GM18526 (cell line): ENCODE measurements around the gene PTPRCAP.

Experiments used
- POLR2A ChIP-seq: IDR thresholded peaks from 3 replicates; pipeline ENCODE4 v1.6.1; 2011; ENCODE audit not compliant: insufficient read length; ENCODE audit errors: extremely low read depth

PTPRCAP gene

GRCh38 chr11:67410984-67411784, 26.3 kb downstream of the PTPRCAP start:
- TF ChIP-seq POLR2A: no peak

- no peak for TF ChIP-seq POLR2A
These were observed 27.1 kb downstream of the PTPRCAP start for GRCh38 chr11:67410369-67410831.

DNA sequence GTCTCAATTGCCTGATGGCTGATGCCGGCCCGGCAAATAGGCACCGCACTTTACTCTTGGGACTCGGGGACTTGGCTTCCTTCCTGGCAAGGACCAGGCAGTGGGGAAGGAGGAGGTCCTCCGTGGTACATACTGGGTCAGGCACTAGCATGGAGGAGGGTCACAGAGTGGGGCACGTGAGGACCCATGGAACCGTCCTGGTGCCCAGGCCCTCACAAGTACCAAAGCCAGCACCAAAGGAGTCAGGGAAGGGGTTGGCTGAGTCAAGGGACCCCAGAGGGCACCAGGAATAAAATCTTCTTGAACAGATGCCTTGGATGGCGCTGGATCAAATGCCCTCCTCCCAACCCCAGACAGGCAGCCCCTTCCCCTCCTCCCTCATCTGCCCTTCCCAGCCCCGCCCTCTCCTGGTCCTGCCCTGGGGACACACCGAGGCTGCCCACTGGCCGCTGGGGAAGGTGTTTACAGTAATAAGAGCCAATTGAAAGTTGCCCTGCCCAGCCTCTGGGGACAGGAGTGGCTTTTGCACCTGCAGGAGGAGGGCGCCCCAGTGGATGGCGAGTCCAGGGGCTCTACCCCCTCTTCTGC, 27.6 kb downstream of the PTPRCAP start:
- no peak for TF ChIP-seq POLR2A

DNA sequence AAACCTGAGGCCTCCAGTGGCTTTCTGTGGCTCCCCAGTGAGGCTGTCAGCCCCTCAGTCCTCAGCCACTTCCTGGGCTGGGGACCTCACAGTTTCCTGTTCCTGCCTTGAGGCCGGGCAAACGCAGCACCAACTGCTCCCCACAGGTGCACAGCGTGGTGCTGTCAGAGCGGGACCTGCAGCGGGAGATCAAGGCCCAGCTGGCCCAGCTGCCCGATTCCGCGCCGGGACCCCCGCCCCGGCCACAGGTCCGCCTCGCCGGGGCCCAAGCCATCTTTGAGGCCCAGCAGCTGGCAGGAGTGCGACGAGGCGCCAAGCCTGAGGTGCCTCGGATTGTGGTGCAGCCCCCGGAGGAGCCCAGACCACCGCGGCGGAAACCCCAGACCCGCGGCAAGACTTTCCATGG, 28.2 kb downstream of the PTPRCAP start:
- TF ChIP-seq POLR2A: peak; percentile 62

GRCh38 chr11:67408437-67409200, 28.9 kb downstream of the PTPRCAP start:
- TF ChIP-seq POLR2A: no peak

- no peak for TF ChIP-seq POLR2A
These were observed 29.8 kb downstream of the PTPRCAP start for GRCh38 chr11:67407688-67408163.

DNA sequence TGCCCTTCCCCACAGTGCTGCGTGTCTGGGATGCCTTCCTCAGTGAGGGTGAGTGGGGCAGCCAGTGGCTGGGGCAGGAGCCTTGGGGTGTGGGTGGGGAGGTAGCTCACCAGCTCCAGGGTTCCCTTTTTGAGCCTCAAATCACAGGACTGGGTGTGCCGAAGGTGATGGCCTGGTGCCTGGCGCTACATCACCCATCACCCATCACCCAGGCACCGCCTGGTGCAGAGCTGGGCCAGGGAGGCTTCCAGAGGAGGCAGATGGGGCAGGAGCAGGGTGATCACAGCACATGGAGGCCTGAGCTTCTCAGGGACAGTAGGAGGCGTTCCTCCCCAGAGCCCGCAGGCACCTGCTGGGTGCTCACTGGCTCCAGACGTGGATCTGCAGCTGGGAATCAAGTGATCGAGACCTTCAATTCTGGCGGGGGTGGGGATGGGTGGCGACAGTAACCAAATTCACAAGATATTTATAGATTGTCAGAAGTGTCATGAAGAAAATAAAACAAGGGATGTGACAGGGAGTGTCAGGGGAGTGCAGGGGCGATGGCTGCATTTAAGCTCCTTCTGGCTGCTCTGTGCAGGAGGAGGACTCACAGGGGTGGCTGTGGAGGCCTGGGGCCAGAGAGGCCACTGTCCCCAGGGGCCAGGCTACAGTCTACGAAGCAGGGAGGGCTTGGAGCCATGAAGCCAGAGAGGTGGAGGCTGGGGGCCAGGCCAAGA, 30.4 kb downstream of the PTPRCAP start:
- no peak for TF ChIP-seq POLR2A

DNA sequence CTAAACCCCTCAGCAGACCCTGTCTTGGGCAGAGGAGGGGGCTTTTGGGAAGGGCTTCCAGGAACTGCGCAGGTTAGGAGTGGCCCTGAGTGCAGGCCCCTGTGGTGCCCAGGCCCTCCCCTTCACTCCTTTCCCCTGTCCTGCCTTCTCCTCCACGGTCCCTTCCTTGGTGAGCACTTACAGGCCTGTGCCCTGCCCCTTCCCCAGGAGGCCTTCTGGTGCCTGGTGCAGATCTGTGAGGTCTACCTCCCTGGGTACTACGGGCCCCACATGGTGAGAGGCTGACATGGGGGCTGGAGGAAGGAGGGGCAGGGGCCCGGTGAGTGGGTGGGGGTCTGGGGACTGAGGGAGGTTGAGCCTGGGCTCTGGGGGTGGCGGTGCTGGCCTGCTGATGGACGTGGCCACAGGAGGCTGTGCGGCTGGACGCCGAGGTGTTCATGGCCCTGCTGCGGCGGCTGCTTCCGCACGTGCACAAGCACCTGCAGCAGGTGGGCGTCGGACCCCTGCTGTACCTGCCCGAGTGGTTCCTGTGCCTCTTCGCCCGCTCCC, 31.0 kb downstream of the PTPRCAP start:
- TF ChIP-seq POLR2A: no peak

DNA sequence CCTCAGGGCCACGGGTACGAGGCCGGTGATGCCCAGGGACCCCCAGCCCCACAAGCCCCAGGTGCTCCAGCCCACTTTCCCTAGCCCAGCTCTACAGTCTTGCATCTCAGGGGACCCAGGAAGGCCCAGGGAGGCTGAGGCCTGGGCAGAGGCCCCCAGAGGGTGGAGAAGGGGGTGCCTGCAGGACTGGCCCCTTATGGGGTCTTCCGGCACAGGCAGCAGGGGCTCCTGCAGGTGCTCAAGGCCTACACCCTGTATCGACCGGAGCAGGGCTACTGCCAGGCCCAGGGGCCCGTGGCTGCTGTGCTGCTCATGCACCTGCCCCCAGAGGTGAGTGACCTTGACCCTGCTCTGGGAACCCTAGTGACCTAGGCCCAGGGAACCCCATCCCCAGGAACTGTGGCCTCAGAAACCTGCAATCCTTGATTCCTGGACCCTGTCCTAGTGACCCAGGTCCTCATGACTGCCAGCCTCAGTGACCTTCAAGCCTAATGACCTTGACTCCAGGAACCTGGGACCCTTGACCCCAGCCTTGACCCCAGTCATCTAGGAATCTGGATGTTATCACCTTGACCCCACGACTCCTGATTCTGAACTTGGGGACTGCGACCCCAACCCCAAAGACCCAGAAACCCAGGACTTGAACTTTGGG, 31.7 kb downstream of the PTPRCAP start:
- TF ChIP-seq POLR2A: no peak

DNA sequence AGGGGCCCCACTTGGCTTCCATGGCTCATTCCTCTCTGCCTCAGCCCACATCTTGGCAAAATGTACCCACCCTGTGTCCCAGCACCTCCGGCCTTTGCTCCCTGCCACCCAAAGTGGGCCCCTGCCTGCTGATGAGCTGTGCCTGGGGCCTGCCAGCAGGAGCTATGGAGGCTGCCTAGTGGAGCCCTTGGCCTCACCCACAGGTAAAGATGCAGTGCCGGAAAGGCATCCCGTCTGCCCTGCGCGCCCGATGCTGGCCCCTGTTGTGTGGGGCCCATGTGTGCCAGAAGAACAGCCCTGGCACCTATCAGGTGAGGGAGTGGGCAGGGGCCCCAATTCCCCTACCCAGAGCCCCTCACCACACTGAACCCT, 32.3 kb downstream of the PTPRCAP start:
- TF ChIP-seq POLR2A: no peak

DNA sequence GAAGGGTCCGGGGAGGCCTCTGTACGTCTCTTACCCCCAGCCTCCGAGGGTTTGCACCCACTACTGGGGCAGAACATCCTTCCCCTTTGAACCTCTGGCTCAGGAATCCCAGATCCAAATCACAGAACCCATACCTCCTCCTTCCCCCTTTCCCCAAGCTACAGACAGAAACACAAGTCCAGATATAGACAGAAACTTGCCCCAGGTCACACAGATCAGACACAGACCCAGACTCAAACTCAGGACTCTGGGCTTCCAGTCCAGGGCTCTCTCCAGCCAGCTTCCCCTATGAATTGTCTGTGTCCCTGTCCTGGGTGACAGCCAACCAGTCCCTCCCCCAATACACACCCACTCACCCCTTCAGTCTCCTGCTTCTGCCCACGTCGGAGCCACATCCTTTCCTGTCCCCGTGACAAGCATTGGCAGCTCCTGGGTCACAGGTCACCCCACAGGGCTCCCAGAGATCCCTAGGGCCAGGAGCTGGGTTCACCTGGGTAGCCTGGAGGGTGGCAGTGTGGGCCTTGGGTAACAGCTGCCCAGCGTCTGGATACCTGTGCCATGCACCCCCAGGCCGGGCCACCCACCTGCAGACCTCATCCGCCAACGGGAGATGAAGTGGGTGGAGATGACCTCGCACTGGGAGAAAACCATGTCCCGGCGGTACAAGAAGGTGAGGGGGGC, 32.8 kb downstream of the PTPRCAP start:
- TF ChIP-seq POLR2A: no peak

GRCh38 chr11:67401495-67402191, 35.8 kb downstream of the PTPRCAP start, which contains the start of gene PPP1CA:
Gene PPP1CA (minus strand): TSS chr11:67401858. CDS start chr11:67401782, 76 bp downstream.
- TF ChIP-seq POLR2A: peak; percentile 89

DNA sequence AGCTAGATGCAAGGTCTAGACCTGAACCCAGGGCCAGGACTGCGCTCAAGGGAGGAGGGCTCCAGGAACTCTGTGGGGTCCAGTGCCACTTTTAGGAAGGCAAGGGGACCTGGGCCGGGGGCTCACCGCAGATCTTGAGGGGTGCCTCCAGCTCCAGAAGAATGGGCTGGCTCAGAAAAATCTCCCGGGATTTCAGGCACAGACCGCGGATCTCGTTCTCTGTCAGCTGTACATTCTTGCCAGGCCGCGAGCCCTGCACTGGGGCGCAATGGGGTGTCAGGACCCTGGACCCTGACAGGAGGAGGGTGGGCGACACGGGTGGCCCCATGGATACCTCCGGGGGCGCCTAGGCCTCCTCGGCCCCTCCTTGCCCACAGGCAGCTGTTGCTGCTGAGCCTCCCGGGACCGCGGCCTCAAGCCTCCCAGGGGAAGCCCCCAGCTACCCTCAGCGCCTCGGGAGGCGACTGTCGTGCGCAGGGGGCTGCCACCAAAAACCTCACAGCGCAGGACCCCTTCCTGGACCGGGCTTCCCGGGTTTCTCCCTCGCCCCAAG, 36.5 kb downstream of the PTPRCAP start:
- no peak for TF ChIP-seq POLR2A
